Fibroblast of pulmonary artery (primary cell): ENCODE measurements around the gene ANKS1B.
"Not testable (repeated sequence)": the region's sequence is repeated elsewhere in the genome, so short reads cannot be mapped to it uniquely, and the experiment has no call there.

ENCODE experiments used
- DNase-seq: peaks from one replicate; pipeline ENCODE4 v3.0.0-alpha.2; 2010; ENCODE audit warnings: low read depth
- H3K4me3 ChIP-seq: replicated peaks from 2 replicates; pipeline ENCODE4 v1.5.1; 2011; ENCODE audit warnings: low read depth, mild to moderate bottlenecking, control low read depth, low read length, moderate library complexity
- TF ChIP-seq, protein P1 (sequence below): IDR thresholded peaks from 2 replicates; pipeline ENCODE4 v1.5.1; 2011; ENCODE audit warnings: mild to moderate bottlenecking, control low read depth, low read length, inconsistent platforms; ENCODE audit errors: missing control alignments

The ANKS1B gene

DNA sequence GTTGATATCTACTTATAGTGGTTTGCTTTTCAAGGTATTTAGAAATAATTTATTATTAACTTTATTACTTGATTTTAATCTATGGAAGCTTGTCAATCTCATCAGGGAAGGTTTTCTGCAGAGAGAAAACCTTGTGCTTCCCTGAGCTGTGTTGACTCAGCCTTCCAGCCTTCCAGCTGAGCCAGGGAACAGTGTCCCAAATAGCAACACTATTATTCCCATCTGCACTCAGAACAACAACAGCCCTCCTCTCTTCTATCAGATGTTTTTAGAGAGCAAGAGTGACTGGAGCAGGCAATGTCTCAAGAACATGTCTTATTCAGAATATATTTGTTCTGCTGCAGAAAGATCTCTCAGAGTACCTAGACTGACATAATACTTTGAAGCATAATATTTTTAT lies 727.1 kb downstream of the ANKS1B start:
- TF ChIP-seq, protein P1, sequence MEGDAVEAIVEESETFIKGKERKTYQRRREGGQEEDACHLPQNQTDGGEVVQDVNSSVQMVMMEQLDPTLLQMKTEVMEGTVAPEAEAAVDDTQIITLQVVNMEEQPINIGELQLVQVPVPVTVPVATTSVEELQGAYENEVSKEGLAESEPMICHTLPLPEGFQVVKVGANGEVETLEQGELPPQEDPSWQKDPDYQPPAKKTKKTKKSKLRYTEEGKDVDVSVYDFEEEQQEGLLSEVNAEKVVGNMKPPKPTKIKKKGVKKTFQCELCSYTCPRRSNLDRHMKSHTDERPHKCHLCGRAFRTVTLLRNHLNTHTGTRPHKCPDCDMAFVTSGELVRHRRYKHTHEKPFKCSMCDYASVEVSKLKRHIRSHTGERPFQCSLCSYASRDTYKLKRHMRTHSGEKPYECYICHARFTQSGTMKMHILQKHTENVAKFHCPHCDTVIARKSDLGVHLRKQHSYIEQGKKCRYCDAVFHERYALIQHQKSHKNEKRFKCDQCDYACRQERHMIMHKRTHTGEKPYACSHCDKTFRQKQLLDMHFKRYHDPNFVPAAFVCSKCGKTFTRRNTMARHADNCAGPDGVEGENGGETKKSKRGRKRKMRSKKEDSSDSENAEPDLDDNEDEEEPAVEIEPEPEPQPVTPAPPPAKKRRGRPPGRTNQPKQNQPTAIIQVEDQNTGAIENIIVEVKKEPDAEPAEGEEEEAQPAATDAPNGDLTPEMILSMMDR = no peak
- no peak for DNase-seq
- H3K4me3 ChIP-seq = no peak overlapping the region

DNA sequence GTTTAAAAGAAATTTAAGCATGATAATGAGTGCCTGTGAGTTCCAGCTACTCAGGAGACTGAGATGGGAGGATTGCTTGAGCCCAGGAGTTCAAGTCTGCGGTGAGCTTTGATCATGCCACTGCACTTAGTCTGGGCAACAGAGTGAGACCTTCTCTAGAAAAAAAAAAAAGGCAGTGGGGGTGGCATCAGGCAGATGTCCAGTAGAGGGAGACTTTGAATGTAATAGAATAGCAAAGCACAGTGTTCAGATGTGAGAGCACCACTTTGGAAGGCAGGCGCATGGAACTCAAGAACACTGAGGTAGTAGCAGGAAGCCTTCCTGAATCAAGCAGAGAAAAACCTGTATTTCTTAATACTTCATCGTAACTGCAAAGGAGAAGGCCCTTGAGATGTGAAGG lies 731.7 kb downstream of the ANKS1B start:
- DNase-seq = no peak
- TF ChIP-seq, protein P1 = no peak
- H3K4me3 ChIP-seq = no peak overlapping the region

DNA sequence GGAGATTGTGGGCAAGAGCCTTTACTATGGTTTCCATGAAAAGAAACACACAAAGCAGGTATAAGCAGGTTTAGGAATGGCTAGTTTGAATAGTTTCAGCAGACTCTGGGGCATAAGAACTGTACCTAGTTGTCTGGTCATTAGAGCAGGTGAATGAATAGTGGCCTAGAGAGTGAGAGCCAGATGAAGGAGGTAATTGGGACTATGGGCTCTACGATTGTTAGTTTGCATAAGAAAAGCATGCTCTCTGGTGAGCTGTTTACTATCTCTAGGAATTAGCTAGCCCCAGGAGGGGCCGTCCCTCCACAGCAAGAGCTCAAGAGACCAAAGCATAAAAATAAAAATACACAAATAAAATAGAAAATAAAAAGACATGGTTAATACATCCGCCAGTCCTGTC lies 734.6 kb downstream of the ANKS1B start:
- H3K4me3 ChIP-seq = no peak overlapping the region
- DNase-seq = no peak
- TF ChIP-seq, protein P1 = no peak

DNA sequence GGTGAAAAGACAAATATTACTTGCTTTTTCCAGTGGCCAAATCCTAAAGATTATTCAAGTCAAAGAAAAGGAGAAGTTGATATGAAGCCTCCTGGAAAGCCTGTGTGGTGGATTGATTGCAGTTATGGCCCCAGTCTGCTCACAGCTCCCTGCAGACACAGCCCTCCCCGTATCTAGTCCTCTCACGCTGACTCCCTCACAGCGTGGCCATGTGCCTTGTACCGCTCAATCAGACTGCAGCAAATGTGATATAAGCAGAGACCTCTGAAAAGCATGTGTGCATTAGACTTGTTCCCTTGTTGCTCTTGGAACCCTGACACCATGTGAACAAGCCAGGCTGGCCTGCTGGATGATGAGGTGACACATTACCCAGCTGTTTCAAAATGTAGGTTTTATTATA lies 735.2 kb downstream of the ANKS1B start:
- TF ChIP-seq, protein P1 = no peak
- no peak overlapping the region for H3K4me3 ChIP-seq
- no peak for DNase-seq

DNA sequence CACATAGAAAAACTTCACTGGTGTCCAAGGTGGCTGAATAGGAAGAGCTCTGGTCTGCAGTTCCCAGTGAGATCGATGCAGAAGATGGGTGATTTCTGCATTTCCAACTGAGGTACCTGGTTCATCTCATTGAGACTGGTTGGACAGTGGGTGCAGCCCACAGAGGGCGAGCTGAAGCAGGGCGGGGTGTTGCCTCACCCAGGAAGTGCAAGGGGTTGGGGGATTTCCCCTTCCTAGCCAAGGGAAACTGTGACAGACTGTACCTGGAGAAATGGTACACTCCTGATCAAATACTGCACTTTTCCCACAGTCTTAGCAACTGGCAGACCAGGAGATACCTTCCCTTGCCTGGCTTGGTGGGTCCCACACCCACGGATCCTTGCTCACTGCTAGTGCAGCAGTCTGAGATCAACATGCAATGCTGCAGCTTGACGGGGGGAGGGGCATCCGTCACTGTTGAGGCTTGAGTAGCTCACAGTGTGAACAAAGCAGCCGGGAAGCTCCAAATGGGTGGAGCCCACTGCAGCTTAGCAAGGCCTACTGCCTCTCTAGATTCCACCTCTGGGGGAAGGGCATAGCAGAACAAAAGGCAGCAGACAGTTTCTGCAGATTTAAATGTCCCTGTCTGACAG lies 746.7 kb downstream of the ANKS1B start:
- DNase-seq, H3K4me3 ChIP-seq: not testable (repeated sequence)

DNA sequence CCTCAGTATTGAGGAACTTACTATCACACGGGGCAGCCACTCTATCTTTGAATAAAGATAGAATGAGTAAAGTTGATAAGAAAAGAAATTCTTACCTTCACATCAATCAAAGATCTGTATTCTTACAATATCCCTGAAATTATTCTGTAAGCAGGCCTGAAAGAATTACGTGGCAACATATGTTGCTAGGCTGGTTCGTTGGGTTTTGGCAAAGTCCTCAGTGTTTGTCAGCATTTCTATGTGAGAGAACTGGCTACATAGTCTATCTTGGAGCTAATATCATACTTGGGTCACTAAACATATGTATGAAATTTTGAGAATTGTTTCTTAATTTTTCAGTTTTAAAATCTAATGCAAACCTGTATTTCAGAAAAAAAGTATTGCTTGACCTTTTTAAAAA lies 749.4 kb downstream of the ANKS1B start:
- TF ChIP-seq, protein P1 = no peak
- no peak for DNase-seq
- H3K4me3 ChIP-seq = no peak overlapping the region

DNA sequence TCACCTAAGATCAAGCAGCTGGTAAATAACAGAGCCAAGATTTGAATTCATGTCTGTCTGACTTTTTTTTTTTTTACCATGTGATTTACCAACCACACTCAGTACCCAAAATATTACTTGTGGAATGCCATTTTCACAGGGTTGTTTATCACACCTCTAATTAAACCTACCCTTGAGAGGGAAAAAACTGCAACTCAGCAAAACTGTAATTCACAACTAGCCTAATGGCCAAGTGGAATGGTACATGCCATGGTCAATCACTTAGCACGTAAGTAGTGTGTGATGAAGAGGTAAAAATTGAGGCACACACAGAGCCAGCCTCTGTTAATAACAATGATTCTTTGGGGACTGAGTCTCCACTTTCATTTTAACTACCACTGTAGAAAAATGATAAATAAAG lies 750.0 kb downstream of the ANKS1B start:
- no peak for DNase-seq
- TF ChIP-seq, protein P1 = no peak
- no peak overlapping the region for H3K4me3 ChIP-seq
